ENCODE data around the gene PISD. TPM values are rescaled to one million over a fixed set of nuclear protein-coding genes. Genes with fewer than 3 reads are reported as not detected.

PISD gene
- total RNA-seq, 3 donors from 2014 or later (not counting 1 experiment from before 2014, with no cell fraction given), result 36.0 to 52.1 (median 47.8) TPM

DNA sequence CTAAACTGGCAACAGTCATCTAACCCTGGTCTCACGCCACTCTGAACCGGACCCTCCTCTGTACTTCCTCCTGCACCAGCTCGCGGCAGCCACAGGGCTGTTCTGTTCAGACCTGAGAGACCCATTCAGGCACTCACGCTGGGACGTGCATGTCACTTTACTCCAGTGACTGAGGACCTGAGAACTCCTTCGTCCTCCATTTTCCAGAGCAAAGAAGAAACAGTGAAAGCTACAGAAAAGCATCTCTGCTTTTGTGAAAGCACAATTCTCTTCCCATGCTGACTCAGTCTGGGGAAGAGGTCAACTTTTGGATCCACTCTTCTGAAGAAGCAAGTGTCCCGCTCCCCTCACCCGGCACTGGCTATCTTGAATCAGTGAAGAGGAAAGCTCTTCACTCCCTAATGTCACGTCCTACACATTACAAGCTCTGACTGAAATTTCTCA lies 24.5 kb downstream of the PISD start:
- Mint-ChIP-seq H3K27ac (peak overlapping the region; percentile 88), H3K4me1 (peaks cover 38 to 47% of the 10 kb centered on the region in 2 donors), H3K27me3 (ENCODE audit: low read depth in 2 of 2) (no peaks in the 10 kb centered on the region), H3K36me3 (no peaks in the 10 kb centered on the region), H3K4me3 (peak overlapping the region; percentile 76), H3K9me3 (no peaks in the 10 kb centered on the region)
- H3K27me3 ChIP-seq (ENCODE audit: control insufficient read depth, insufficient read depth, low read length), result no peaks in the 10 kb centered on the region
- H3K9me3 ChIP-seq (ENCODE audit: control insufficient read depth, insufficient read depth, low read length), result no peaks in the 10 kb centered on the region
- H3K27ac ChIP-seq (ENCODE audit: low read length), result peak overlapping the region; percentile 83
- 23% methylated on average over 10 of the region's 10 CpGs for WGBS (ENCODE audit: insufficient coverage)
- TF ChIP-seq, protein P1, sequence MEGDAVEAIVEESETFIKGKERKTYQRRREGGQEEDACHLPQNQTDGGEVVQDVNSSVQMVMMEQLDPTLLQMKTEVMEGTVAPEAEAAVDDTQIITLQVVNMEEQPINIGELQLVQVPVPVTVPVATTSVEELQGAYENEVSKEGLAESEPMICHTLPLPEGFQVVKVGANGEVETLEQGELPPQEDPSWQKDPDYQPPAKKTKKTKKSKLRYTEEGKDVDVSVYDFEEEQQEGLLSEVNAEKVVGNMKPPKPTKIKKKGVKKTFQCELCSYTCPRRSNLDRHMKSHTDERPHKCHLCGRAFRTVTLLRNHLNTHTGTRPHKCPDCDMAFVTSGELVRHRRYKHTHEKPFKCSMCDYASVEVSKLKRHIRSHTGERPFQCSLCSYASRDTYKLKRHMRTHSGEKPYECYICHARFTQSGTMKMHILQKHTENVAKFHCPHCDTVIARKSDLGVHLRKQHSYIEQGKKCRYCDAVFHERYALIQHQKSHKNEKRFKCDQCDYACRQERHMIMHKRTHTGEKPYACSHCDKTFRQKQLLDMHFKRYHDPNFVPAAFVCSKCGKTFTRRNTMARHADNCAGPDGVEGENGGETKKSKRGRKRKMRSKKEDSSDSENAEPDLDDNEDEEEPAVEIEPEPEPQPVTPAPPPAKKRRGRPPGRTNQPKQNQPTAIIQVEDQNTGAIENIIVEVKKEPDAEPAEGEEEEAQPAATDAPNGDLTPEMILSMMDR (IDR thresholded peaks at IDR 0.05), result no peak
- H3K4me1 ChIP-seq (ENCODE audit: control insufficient read depth, insufficient read depth, low read length), result peaks cover 43% of the 10 kb centered on the region
- H3K36me3 ChIP-seq (ENCODE audit: control insufficient read depth, insufficient read depth, low read length), result peaks cover 2% of the 10 kb centered on the region
- peak overlapping the region; percentile 38 for H3K4me3 ChIP-seq (ENCODE audit: low read length)
- intact Hi-C loops (cut with micrococcal nuclease), result no loop called here
- DNase-seq (peak; percentile 27 to 35), ATAC-seq (peak; percentile 61 to 77 (median 68))

DNA sequence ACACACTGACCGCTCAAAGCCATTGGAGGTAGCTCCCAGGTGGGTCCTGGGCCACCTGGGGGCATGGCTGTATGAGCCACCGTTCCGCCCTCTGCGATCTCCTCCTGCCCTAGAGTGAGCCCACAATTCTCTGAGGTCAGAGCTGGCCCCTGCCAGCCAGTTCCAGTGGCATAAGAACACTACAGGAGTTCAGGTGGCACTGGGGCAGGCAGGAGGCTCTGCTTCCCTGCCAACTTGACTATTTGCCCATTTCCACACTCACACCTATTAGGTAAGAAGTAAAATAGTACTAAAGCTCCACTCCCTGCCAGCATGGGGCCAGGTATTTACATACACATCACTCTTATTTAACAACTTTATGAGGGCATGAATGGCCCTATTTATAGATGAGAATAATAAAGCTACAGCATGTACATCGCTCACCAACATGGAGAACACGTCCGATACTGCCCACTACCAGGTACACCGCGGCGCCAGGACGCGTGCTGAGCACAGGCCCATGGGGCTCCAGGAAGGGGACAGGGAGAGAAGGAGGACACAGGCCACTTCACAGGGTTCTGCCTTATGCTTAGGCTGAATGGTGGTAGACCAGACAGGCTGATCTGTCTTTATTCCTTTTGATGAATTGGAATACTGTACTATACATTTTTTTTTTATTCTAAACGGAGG lies 26.2 kb downstream of the PISD start:
- Histone ChIP-seq H3K27me3 (ENCODE audit: control insufficient read depth, insufficient read depth, low read length) (no peaks in the 10 kb centered on the region), H3K27ac (ENCODE audit: low read length) (no peak overlapping the region), H3K36me3 (ENCODE audit: control insufficient read depth, insufficient read depth, low read length) (peaks cover 2% of the 10 kb centered on the region), H3K4me1 (ENCODE audit: control insufficient read depth, insufficient read depth, low read length) (peaks cover 51% of the 10 kb centered on the region), H3K9me3 (ENCODE audit: control insufficient read depth, insufficient read depth, low read length) (no peaks in the 10 kb centered on the region), H3K4me3 (ENCODE audit: low read length) (no peak overlapping the region)
- H3K4me3 Mint-ChIP-seq, result peak overlapping the region; percentile 46
- 92% methylated on average over 13 of the region's 13 CpGs for whole genome bisulfite sequencing (ENCODE audit: insufficient coverage)
- ATAC-seq (no peak), DNase-seq (no peak)
- peaks cover 38 to 42% of the 10 kb centered on the region in 2 donors for H3K4me1 Mint-ChIP-seq
- H3K27ac Mint-ChIP-seq, result peak overlapping the region; percentile 56 to 75
- no peaks in the 10 kb centered on the region for H3K9me3 Mint-ChIP-seq
- intact Hi-C loops (cut with micrococcal nuclease), result no loop called here
- TF ChIP-seq, protein P1 (IDR thresholded peaks at IDR 0.05), result no peak
- no peaks in the 10 kb centered on the region for H3K27me3 Mint-ChIP-seq (ENCODE audit: low read depth in 2 of 2)
- H3K36me3 Mint-ChIP-seq, result no peaks in the 10 kb centered on the region

DNA sequence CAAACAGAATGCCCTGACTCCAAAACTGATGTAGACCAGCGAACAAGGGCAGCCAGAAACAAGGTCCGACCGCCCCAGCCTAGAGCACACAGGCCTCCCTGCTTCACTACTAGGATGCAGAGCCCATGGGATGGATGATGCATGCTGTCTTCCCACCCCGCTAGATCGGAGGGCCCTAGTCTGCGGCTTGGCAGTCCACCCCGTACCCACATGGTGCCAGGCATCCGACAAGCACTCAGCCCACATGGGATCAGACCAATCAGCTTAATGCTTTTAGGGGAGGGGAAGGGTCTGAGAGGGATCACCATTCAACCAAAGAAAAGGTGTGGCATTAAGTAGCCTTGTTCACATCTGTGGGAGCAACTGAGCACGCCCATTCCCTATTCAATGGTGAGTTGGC lies 30.6 kb downstream of the PISD start:
- Mint-ChIP-seq H3K9me3 (no peaks in the 10 kb centered on the region), H3K4me3 (peak overlapping the region; percentile 37), H3K4me1 (peaks cover 43% of the 10 kb centered on the region in 2 donors), H3K27me3 (ENCODE audit: low read depth in 2 of 2) (no peaks in the 10 kb centered on the region), H3K36me3 (no peaks in the 10 kb centered on the region), H3K27ac (peak overlapping the region; percentile 80 to 93)
- DNase-seq (no peak), ATAC-seq (no peak)
- Histone ChIP-seq H3K27me3 (ENCODE audit: control insufficient read depth, insufficient read depth, low read length) (no peaks in the 10 kb centered on the region), H3K9me3 (ENCODE audit: control insufficient read depth, insufficient read depth, low read length) (no peaks in the 10 kb centered on the region), H3K27ac (ENCODE audit: low read length) (peak overlapping the region; percentile 94), H3K4me3 (ENCODE audit: low read length) (no peak overlapping the region), H3K4me1 (ENCODE audit: control insufficient read depth, insufficient read depth, low read length) (peaks cover 50% of the 10 kb centered on the region), H3K36me3 (ENCODE audit: control insufficient read depth, insufficient read depth, low read length) (peaks cover 2% of the 10 kb centered on the region)
- TF ChIP-seq, protein P1 (IDR thresholded peaks at IDR 0.05), result no peak
- 97% methylated on average over 9 of the region's 9 CpGs for WGBS (ENCODE audit: insufficient coverage)
- intact Hi-C loops (cut with micrococcal nuclease), result loop anchor here (2.0 kb wide), 1 partner anchor 135 kb away; the partner anchor contains the start of gene SFI1

Data from natural killer cell (primary cell).